SH-SY5Y (cell line): ENCODE results near the gene DLX6.

Experiments
- GATA2 ChIP-seq: IDR thresholded peaks from 2 replicates; pipeline ENCODE4 v1.6.1; 2011; ENCODE audit warnings: mild to moderate bottlenecking, low read depth, low read length
- GATA3 ChIP-seq: IDR thresholded peaks from 2 replicates; pipeline ENCODE4 v1.6.1; 2011; ENCODE audit warnings: low read depth, mild to moderate bottlenecking, low read length, moderate library complexity

GRCh38 chr7:96987719-96988118, 17.6 kb upstream of the DLX6 start:
- TF ChIP-seq GATA2 (no peak), GATA3 (no peak)
